OCI-LY7 (cell line): ENCODE measurements around the gene IL4. TPM values are rescaled to one million over a fixed set of nuclear protein-coding genes. Genes with fewer than 3 reads are reported as not detected.
A peak's percentile ranks its signal among the peaks of the same experiment; 100 is the strongest.

Experiments
- BruUV-seq: library from RNA; stranded (reverse); fragments of 400-500 nt; replicated peaks from 2 replicates; lab custom pipeline; 2021; lab: Mats Ljungman, UMichigan
- CTCF ChIA-PET: fragments of 300-600 bp; sonication (Branson Sonifier 250); formaldehyde crosslinking; loops from one replicate; lab custom pipeline; 2022; ENCODE audit warnings: antibody characterized with exemption; ENCODE audit not compliant: unreplicated experiment; lab: Charles Lee
- POLR2A ChIA-PET: fragments of 300-600 bp; sonication (Branson Sonifier 250); formaldehyde crosslinking; loops from one replicate; lab custom pipeline; 2022; ENCODE audit warnings: antibody characterized with exemption; lab: Charles Lee
- DNase-seq: peaks from one replicate; pipeline ENCODE4 v3.0.0-alpha.2; 2015; ENCODE audit warnings: low spot score
- H2AFZ ChIP-seq: fragments of 200-600 bp; sonication (generic), shearing (Covaris generic); 2 replicates; pipeline ENCODE4 v1.6.1; 2014; ENCODE audit warnings: mild to moderate bottlenecking, antibody characterized with exemption, low read length, moderate library complexity
- H3K27ac ChIP-seq: fragments of 200-600 bp; sonication (generic); 2 replicates; pipeline ENCODE4 v1.5.1; 2014; ENCODE audit warnings: mixed run types, low read depth, mild to moderate bottlenecking, moderate library complexity, low read length, inconsistent platforms; ENCODE audit not compliant: poor library complexity, severe bottlenecking
- H3K36me3 ChIP-seq: fragments of 200-600 bp; sonication (generic); 2 replicates; pipeline ENCODE4 v1.6.1; 2014; ENCODE audit warnings: mild to moderate bottlenecking, antibody characterized with exemption, low read length, moderate library complexity, mixed read lengths; ENCODE audit not compliant: insufficient read depth
- H3K4me1 ChIP-seq: fragments of 200-600 bp; sonication (generic); 2 replicates; pipeline ENCODE4 v1.5.1; 2014; ENCODE audit warnings: mild to moderate bottlenecking, low read length; ENCODE audit not compliant: insufficient read depth, poor library complexity, severe bottlenecking
- H3K4me2 ChIP-seq: fragments of 200-600 bp; sonication (generic); 2 replicates; pipeline ENCODE4 v1.6.1; 2014; ENCODE audit warnings: mild to moderate bottlenecking, low read length
- H3K4me3 ChIP-seq: fragments of 200-600 bp; sonication (generic); 2 replicates; pipeline ENCODE4 v1.5.1; 2014; ENCODE audit warnings: mild to moderate bottlenecking, low read depth, low read length; ENCODE audit not compliant: poor library complexity, severe bottlenecking
- H3K79me2 ChIP-seq: fragments of 200-600 bp; sonication (generic); 2 replicates; pipeline ENCODE4 v1.6.1; 2016; ENCODE audit warnings: low read depth, mild to moderate bottlenecking, low read length, moderate library complexity, mixed read lengths; ENCODE audit not compliant: insufficient read depth
- H3K9me2 ChIP-seq: fragments of 200-600 bp; sonication (generic); 2 replicates; pipeline ENCODE4 v1.6.1; 2016; ENCODE audit warnings: mild to moderate bottlenecking, low read length, mixed read lengths; ENCODE audit not compliant: insufficient read depth
- H3K9me3 ChIP-seq: fragments of 200-600 bp; sonication (generic); 2 replicates; pipeline ENCODE4 v1.6.1; 2014; ENCODE audit warnings: mild to moderate bottlenecking, mixed run types, low read length, mixed read lengths
- H4K20me1 ChIP-seq: fragments of 200-600 bp; sonication (generic); 2 replicates; pipeline ENCODE4 v1.6.1; 2014; ENCODE audit warnings: mild to moderate bottlenecking, antibody characterized with exemption, low read length, moderate library complexity, mixed read lengths; ENCODE audit not compliant: insufficient read depth
- EZH2phosphoT487 ChIP-seq: fragments of 200-600 bp; sonication (generic); IDR thresholded peaks from 2 replicates; pipeline ENCODE4 v1.6.1; 2018; ENCODE audit warnings: low read depth, borderline replicate concordance, mild to moderate bottlenecking, mixed run types, antibody characterized with exemption, low read length, moderate library complexity, mixed read lengths
- intact Hi-C: fragments of 100-400 bp; cut with micrococcal nuclease; formaldehyde crosslinking; loops from one replicate; pipeline ENCODE4 v1.10.0; 2022; ENCODE audit not compliant: unreplicated experiment
- total RNA-seq, 2 experiments: library from RNA; depleted of rRNA in 1 of 2; stranded (reverse); fragments of >200 nt in 1 of 2; shearing (Covaris generic) in 1 of 2; gene quantifications; 2 replicates each; pipeline ENCODE4 v1.2.3, GENCODE V29; 2014 to 2022
- TF ChIP-seq, protein P1 (sequence below): fragments of 200-600 bp; sonication (generic); conservative IDR thresholded peaks from 2 replicates; pipeline ENCODE4 v1.5.1; 2014; ENCODE audit warnings: mild to moderate bottlenecking, antibody characterized with exemption, low read length, moderate library complexity, mixed read lengths

IL4 gene
- total RNA-seq, 2 experiments from 2014 or later = not detected

DNA sequence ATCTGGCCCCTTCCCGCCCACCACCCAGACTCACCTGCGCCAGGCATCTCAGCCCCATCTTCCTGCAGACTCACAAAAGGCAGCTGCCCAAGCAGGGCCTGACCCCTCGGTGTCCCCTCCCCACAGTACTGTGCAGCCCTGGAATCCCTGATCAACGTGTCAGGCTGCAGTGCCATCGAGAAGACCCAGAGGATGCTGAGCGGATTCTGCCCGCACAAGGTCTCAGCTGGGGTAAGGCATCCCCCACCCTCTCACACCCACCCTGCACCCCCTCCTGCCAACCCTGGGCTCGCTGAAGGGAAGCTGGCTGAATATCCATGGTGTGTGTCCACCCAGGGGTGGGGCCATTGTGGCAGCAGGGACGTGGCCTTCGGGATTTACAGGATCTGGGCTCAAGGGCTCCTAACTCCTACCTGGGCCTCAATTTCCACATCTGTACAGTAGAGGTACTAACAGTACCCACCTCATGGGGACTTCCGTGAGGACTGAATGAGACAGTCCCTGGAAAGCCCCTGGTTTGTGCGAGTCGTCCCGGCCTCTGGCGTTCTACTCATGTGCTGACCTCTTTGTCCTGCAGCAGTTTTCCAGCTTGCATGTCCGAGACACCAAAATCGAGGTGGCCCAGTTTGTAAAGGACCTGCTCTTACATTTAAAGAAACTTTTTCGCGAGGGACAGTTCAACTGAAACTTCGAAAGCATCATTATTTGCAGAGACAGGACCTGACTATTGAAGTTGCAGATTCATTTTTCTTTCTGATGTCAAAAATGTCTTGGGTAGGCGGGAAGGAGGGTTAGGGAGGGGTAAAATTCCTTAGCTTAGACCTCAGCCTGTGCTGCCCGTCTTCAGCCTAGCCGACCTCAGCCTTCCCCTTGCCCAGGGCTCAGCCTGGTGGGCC, 13.9 kb upstream of the IL4 start:
- H3K4me3 ChIP-seq = no peak overlapping the region
- CTCF ChIA-PET = no interaction called here
- no TSS peak for BruUV-seq
- H3K4me2 ChIP-seq = no peak overlapping the region
- no peak for DNase-seq
- H3K9me2 ChIP-seq = no peaks in the 10 kb centered on the region
- POLR2A ChIA-PET = no interaction called here
- no peaks in the 10 kb centered on the region for H4K20me1 ChIP-seq
- H3K4me1 ChIP-seq = no peaks in the 10 kb centered on the region
- no peaks in the 10 kb centered on the region for H3K9me3 ChIP-seq
- H3K27ac ChIP-seq = no peak overlapping the region
- intact Hi-C loops = loop anchor here (5.0 kb wide), 1 partner anchor 162 kb away; no protein-coding TSS in a partner anchor
- TF ChIP-seq, protein P1, sequence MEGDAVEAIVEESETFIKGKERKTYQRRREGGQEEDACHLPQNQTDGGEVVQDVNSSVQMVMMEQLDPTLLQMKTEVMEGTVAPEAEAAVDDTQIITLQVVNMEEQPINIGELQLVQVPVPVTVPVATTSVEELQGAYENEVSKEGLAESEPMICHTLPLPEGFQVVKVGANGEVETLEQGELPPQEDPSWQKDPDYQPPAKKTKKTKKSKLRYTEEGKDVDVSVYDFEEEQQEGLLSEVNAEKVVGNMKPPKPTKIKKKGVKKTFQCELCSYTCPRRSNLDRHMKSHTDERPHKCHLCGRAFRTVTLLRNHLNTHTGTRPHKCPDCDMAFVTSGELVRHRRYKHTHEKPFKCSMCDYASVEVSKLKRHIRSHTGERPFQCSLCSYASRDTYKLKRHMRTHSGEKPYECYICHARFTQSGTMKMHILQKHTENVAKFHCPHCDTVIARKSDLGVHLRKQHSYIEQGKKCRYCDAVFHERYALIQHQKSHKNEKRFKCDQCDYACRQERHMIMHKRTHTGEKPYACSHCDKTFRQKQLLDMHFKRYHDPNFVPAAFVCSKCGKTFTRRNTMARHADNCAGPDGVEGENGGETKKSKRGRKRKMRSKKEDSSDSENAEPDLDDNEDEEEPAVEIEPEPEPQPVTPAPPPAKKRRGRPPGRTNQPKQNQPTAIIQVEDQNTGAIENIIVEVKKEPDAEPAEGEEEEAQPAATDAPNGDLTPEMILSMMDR = no peak
- TF ChIP-seq EZH2phosphoT487 = no peak
- H3K36me3 ChIP-seq = no peaks in the 10 kb centered on the region
- no peak overlapping the region for H2AFZ ChIP-seq
- no peaks in the 10 kb centered on the region for H3K79me2 ChIP-seq

DNA sequence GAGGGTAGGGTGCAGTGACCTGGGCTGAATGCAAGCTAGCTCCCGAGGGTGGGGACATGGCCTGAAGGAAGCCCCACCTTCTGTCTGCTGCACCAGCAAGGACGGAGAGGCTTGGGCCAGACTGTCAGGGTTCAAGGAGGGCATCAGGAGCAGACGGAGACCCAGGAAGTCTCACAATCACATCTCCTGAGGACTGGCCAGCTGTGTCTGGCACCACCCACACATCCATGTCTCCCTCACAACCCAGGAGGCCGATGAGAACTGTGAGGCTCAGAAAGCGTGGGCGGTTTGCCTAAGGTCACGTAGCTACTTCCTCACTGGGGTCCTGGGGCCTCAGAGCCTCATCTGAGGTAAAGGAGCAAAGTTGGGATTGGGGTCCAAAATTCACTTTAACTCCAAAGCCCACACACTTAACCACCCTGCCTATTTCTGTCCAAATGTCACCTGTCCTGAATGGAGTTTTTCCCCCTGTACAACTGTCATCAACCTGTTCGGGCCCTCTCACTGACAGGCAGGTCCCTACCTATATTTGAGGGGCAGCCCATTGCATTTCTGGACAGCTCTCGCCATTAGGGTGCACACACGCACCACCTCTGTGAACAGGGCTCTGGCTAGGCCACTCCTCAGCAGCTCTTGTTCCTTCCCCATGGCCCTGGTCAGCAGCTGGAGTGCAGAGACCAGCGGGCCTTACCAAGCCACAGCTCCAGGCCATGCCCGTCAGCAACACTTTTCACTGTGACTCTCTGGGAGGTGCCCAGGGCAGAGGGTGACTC, 12.4 kb upstream of the IL4 start:
- intact Hi-C loops = loop anchor here (5.0 kb wide), 1 partner anchor 161 kb away; no protein-coding TSS in a partner anchor
- H3K79me2 ChIP-seq = no peaks in the 10 kb centered on the region
- no peaks in the 10 kb centered on the region for H3K9me2 ChIP-seq
- no peak overlapping the region for H2AFZ ChIP-seq
- H4K20me1 ChIP-seq = no peaks in the 10 kb centered on the region
- no peak for DNase-seq
- no peak overlapping the region for H3K27ac ChIP-seq
- H3K36me3 ChIP-seq = no peaks in the 10 kb centered on the region
- H3K4me1 ChIP-seq = no peaks in the 10 kb centered on the region
- H3K9me3 ChIP-seq = no peaks in the 10 kb centered on the region
- no TSS peak for BruUV-seq
- ChIA-PET POLR2A (interaction anchor here (0.6 to 0.8 kb wide), 2 partner anchors 65 to 557 kb away, joined by 3 to 6 read pairs; no protein-coding TSS in a partner anchor), CTCF (no interaction called here)
- no peak overlapping the region for H3K4me2 ChIP-seq
- no peak overlapping the region for H3K4me3 ChIP-seq
- TF ChIP-seq EZH2phosphoT487 = no peak
- TF ChIP-seq, protein P1 = 0 out of 2 replicates have a peak, but pooled peaks have one; percentile 16
